ENCODE measurements around the gene FARSB.
"Not testable (repeated sequence)": the region's sequence is repeated elsewhere in the genome, so short reads cannot be mapped to it uniquely, and the experiment has no call there.

Gene FARSB

DNA sequence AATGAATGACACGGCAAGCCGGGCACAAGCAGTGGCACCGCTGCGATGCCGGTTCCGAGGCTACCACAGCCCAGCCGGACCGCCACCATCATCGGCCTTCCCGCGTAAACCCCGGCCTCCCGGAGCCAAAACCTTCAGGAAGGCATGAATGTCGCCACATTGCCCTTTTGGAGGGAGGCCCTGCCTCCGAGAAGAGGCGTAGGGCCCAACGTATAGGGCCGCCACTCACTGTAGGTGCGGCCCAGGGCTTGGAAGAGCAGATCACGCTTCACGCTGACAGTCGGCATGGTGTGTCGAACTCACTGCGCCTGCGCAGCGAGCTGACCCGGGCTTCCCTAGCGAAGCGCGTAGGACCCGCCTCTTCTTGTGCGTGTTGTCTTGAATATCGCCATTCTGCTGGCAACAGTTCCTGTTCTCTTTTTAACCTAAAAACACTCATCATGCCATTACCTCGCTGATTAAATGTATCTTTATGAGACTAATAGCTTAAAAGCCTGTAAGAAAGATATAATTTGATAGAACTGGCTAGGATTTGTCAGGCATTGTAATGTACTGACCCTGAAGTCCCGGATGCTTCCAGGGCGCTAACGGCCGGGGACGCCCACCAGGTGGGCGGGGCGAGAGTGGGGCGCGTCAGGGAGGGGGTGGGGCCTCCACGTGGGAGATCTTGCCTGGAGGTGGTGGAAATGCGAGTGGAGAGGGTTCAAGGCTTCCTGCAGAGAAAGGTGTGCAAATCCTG, at the start of gene FARSB:
TSS of gene FARSB (minus strand) at position 306 of the 739 bp plus-strand sequence. CDS start at position 287, 19 bp downstream.
- H3K4me3 ChIP-seq (ENCODE audit: low read depth, low read length): peak within 1 kb of the TSS; percentile 96

GRCh38 chr2:222703886-222704285, 48.0 kb upstream of the FARSB start:
- H3K4me3 ChIP-seq (ENCODE audit: low read depth, low read length): no peak overlapping the region

DNA sequence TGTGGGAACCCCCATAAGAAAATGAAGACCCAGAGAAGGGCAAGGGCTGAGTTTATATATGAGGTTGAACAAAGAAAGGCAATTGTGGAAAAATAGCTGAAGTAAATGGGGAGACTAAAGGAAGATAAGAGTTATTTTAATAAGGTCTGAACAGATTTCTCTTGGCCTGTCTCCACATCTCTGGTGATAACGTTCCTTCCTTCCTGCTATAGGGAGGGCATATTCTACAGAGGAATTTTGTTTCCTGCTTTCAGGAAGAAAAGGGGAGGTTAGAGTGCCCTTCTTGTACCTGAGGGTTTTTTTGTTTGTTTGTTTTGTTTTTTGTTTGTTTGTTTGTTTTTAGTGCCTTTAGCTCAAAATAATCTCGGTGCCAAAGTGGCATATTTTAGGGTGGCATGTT, 47.2 kb upstream of the FARSB start:
- no peak overlapping the region for H3K4me3 ChIP-seq (ENCODE audit: low read depth, low read length)

DNA sequence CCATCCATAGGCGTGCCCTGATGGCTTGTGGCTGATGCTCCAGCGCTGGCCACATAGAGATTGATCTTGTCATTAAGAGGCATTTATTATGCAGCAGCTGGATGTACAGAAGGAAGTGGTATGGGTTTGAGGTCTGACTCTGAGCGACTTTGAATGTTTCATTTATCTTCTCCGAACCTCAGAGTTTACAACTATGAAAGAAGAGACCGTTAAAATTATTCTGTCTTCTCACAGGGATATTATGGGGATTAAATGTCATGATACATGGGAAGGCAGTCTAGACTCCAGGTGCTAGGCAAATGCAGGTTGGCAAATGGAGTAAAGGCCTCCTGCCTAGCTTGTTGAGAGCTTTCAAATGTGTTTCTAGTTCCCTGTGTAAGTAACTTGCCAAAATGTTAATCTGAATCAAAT, 45.8 kb upstream of the FARSB start:
- no peak overlapping the region for H3K4me3 ChIP-seq (ENCODE audit: low read depth, low read length)

DNA sequence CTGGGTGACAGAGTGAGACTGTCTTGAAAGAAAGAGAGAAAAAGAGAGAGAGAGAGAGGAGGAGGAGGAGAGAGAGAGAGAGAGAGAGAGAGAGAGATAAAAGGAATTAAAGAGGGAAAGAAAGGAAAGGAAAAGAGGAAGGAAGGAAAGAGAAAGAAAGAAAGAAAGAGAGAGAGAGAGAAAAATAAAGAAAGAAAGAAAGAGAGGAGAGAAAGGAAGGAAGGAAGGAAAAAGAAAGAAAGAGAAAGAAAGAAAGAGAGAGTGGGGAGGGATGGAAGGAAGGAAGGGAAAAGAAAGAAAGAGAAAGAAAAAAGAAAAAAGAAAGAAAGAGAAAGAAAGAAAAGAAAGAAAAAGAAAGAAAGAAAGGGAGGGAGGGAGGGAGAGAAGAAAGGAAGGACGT, 45.3 kb upstream of the FARSB start:
- H3K4me3 ChIP-seq (ENCODE audit: low read depth, low read length): no peak overlapping the region

GRCh38 chr2:222698276-222698675, 42.4 kb upstream of the FARSB start:
- no peak overlapping the region for H3K4me3 ChIP-seq (ENCODE audit: low read depth, low read length)

- no peak overlapping the region for H3K4me3 ChIP-seq (ENCODE audit: low read depth, low read length)
Measured at GRCh38 chr2:222693837-222694236, 37.9 kb upstream of the FARSB start.

DNA sequence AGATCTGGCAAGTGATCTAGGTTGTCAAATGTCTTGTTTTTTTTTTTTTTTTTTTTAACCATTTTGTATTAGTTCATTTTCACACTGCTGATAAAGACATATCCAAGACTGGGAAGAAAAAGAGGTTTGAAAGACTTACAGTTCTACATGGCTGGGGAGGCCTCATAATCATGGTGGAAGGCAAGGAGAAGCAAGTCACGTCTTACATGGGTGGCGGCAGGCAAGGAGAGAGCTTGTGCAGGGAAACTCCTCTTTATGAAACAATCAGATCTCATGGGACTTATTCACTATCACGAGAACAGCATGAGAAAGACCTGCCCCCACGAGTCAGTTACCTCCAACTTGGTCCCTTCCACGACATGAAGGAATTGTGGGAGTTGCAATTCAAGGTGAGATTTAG, 37.5 kb upstream of the FARSB start:
- not testable (repeated sequence) for H3K4me3 ChIP-seq (ENCODE audit: low read depth, low read length)

DNA sequence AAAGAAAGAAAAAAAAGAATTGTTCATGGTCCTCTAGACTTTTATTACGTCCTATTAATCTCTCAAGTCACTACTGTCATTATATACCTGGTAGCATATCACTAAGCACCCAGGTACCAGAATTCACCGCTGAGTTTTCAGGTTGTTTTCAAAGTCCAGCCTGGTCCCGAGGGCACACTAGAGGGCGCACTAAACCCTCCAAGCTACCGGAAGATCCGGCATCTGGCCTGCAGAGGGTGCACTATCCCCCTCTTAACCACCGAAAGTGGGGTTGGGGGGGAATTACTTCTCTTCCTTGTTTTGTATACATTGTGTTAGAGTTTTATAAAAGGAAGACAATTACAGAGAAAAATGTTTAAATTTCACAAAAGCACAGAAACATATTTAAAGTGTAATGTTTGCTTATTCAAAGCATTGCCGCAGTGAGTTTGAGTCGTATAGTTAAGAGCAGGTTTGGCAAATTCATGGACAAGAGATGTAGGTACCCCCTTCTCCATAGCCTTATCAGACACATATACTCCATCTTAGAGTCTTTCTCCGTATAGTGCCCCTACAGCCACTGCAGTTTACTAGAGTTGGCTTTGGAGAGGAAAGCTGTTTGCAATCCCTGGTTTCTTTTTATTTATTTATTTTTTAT, 34.8 kb upstream of the FARSB start:
- H3K4me3 ChIP-seq (ENCODE audit: low read depth, low read length): no peak overlapping the region

GRCh38 chr2:222689322-222689721, 33.4 kb upstream of the FARSB start:
- no peak overlapping the region for H3K4me3 ChIP-seq (ENCODE audit: low read depth, low read length)

DNA sequence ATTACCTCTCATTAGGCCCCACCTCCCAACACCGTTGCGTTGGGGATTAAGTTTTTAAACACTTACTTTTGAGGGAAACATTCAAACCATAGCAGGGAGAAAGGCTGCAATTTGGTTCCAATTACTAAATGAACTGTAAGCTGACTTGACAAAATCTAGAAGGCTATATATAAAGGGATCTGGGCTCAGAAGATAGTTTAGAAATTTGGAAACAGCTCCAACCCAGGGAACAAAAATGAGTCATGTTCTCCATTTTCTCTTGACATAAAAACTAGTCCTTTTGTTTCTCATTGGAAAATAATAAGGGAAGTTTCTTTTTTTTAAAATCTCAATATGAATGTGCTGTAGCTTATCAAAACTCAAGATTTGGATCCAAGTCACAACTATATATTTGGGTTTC, 33.0 kb upstream of the FARSB start:
- H3K4me3 ChIP-seq (ENCODE audit: low read depth, low read length): no peak overlapping the region

DNA sequence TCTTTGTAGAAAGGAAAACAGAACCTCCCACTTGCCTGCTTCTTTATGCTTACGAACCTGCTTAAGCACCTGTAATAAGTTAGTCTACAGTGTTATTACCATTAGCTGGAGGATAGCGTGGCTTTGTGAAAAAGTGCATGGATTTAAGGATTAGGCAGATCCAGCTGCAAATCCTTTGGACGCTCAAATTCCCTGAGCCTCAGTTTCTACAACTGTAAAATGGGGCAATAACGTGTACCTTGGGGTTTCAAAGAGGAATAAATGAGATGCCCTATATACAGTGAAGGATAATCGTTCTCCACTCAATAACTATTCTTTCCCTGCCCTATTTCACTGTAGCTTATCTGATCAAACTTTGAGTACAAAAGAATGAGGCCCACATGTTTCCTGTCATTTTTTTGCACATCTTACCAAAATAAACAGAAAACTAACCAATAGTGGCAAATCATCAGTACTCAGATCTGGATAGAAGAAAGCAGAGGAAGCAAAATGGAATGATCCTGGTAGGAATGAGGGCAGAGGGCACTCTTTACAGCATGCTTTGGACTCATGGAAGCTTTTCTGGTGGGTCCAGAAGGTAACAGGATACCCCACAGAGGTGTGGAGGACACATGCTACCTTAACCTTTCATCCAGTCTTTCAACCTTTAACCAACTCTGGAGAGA, 30.3 kb upstream of the FARSB start:
- no peak overlapping the region for H3K4me3 ChIP-seq (ENCODE audit: low read depth, low read length)

- H3K4me3 ChIP-seq (ENCODE audit: low read depth, low read length): no peak overlapping the region
Measured at GRCh38 chr2:222683805-222684204, 27.9 kb upstream of the FARSB start.

GRCh38 chr2:222677981-222678380, 22.1 kb upstream of the FARSB start:
- H3K4me3 ChIP-seq (ENCODE audit: low read depth, low read length): no peak overlapping the region

DNA sequence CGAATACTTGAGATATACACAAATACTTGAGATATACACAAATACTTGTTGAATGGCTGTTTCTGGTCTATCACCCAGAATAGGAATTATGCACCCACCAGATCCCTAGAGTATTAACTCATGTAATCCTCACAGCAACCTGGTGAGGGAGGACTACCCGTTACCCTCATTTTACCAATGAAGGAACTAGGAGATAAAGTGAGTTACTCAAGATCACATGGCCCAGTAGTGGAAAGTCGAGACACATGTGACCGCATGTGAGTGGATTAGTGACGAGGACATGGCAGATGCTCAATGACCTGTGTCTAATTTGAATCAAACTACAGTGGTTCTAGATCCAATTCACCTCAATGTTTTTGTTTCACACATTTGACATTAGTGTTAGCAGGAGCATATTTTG, 18.0 kb upstream of the FARSB start:
- H3K4me3 ChIP-seq (ENCODE audit: low read depth, low read length): no peak overlapping the region

DNA sequence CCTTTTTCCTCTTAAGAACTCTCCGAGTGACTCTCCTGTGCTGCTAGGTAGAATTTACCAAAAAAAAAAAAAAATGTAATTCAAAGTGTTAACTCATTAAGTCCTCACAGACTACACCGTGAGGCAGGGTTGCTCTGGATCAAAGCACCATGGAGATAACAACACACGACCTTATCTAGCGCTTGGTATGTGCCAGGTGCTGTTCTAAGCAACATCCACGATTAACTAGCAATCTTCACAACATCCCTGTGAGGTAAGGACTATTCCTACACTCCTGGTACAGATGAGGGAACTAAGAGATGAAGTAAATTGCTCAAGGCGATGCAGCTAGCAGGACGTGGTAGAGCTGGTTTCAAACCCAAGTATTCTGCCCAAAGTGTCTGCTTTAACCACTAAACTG, 17.4 kb upstream of the FARSB start:
- H3K4me3 ChIP-seq (ENCODE audit: low read depth, low read length): no peak overlapping the region

DNA sequence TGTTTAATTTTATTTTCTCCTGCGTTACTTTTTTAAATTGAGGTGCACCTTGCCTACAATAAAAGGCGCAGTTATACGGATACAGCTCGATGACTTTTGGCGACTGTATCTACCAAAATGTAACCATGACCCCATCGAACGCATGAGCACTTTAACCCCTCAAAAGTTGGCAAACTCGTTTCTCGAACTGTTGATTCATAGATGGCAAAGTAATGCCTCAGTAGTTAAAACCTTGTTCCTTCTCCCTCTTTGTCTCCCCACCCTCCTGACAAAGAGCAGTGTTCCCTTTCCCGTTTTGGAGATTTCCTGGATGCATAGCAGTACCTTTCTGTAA, 16.1 kb upstream of the FARSB start:
- peak overlapping the region; percentile 50 for H3K4me3 ChIP-seq (ENCODE audit: low read depth, low read length)

- H3K4me3 ChIP-seq (ENCODE audit: low read depth, low read length): peak within 1 kb of the TSS; percentile 50
Measured at GRCh38 chr2:222671259-222672067, 15.6 kb upstream of the FARSB start, which contains the start of gene MOGAT1. Gene MOGAT1 (plus strand): TSS chr2:222671658. CDS start chr2:222671786, 128 bp downstream.

DNA sequence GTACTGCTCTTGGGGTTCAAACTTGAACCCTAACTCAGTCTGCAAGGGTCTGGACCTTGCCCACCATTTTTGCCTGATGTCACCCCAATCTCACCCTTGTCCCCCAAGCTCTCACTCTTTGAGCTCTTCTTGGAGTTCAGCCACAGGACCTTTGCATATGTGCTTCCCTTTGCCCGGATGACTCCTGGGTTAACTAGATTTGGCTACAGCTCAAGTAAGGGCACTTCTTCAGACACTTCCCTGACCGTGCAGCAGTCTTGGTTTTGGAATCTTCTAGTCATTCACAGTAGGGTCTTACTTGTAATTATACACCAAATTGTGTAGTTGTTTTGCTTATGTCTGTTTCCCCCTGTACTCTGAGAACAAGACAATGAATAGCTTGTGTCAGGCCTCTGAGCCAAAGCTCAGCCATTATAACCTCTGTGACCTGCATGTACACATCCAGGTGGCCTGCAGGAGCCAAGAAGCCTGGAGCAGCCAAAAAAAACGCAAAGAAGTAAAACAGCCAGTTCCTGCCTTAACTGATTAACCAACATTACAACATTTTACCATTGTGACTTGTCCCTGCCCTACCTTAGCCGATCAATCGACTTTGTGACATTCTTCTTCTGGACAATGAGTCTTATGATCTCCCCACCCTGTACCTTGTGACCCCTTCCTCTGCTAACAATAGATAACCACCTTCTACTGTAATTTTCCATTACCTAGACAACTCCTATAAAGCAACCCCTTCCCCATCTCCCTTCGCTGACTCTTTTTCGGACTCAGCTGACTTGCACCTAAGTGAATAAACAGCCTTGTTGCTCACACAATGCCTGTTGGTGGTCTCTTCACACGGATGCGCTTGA, 14.5 kb upstream of the FARSB start:
- no peak overlapping the region for H3K4me3 ChIP-seq (ENCODE audit: low read depth, low read length)

DNA sequence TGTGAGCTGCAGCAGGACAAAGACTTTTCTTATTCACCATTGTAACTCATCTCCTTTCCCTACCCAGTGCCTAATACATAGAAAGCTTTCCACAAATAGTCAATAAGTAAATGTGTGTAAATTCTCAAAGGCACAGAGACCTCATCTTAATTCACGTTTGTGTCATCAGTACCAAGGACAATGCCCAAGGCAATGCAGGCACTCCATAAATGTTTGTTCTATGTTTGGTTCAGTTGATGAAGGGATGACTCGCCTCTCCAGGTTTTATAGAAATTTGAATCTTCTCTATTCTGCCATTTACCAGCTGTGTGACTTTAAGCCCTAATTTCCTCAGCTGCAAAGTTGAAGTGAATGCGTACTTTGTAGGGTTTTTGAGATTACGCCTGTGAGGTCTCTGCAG, 13.5 kb upstream of the FARSB start:
- H3K4me3 ChIP-seq (ENCODE audit: low read depth, low read length): no peak overlapping the region

Measured in iPS-11a (cell line).